Activated CD8-positive, alpha-beta memory T cell treated with anti-CD3 and anti-CD28 coated beads for 1 hour (primary cell): ENCODE data around the gene ANXA4.
"Not testable (repeated sequence)": the region's sequence is repeated elsewhere in the genome, so short reads cannot be mapped to it uniquely, and the experiment has no call there.

Experiments used
- DNase-seq, 2 donors: peaks; one replicate each; pipeline ENCODE4 v3.0.0-alpha.2; 2020; ENCODE audit warnings: low read depth in 1 of 2; ENCODE audit errors: extremely low read depth in 1 of 2

ANXA4 gene

GRCh38 chr2:69750246-69750645, 8.3 kb downstream of the ANXA4 start:
- no peak for DNase-seq

DNA sequence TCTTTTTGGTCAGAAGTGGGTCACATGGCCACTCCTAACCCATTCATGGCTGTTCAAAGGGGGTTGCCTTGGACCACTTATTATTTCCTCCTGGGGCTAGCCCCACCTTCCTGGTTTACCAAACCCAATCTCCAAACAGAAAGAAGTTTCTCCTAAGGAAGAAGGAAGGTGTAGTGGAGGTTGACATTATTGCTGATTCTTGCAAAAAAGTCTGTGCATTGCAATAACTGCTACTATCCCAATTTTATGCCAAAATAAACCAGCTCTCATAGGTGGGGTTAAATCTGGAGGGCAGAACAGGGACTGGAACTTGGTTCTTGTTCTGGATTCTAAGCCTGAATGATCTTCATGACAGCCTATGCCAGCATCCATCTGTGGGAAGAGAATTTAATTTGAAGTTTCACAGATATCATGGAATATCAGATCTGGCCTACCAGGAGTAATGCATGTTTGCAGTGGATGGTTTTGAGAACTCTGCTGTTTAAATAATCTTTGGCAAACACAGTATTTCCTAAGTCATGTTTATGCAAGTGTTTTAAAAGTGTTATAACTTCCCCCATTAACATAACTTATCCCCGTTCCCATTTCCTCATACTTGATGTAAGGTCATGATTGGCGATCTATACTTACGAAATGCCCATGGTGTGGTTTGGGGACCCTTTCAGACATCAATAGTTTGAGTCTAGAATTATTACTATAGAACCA, 11.9 kb downstream of the ANXA4 start:
- no peak for DNase-seq

- no peak for DNase-seq
Measured at GRCh38 chr2:69754633-69755032, 12.7 kb downstream of the ANXA4 start.

DNA sequence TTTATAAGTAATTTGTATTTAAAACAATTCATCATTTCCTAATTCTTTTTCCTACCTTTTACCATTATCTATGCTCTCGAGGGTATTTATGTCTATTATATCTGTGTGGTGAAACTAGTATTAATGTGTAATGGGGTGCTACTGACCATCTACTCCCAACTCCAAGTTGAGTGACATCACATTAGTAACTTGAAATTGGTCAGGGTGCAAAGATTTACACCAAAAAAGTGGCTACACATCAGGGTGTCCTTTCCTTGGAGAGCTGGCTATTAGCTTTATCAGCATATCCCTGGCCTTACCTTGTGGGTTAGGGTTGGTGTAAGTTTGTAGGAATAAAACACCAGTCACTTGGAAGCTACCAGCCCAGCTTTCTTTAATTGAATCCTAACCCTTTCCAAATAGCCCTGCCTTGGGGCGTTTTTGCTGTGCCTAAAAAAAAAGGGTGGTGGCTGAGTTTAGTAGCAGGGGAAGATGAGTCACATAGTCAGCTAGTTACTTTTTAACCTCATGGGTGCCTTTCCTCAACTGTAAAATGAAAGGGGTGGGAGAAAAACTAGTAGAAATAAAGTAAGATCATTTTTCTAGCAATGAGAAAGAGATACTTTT, 14.0 kb downstream of the ANXA4 start:
- DNase-seq, result no peak

DNA sequence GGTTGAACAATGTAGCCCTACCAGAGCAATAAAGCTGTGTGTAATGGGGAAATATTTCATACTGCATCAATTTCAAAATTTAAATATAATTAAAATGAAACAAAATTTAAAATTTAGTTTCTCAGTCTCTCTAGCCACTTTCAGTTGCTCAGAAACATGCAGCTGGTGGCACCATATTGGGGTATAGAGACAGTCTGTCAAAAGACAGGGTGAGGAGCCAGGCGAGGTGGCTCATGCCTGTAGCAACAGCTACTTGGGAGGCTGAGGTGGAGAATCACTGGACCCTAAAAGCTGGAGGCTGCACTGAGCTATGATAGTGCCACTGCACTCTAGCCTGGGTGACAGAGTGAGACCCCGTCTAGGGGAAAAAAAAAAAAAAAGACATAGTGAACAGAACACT, 20.1 kb downstream of the ANXA4 start:
- no peak for DNase-seq

GRCh38 chr2:69762513-69763494, 20.9 kb downstream of the ANXA4 start:
- DNase-seq, result no peak

DNA sequence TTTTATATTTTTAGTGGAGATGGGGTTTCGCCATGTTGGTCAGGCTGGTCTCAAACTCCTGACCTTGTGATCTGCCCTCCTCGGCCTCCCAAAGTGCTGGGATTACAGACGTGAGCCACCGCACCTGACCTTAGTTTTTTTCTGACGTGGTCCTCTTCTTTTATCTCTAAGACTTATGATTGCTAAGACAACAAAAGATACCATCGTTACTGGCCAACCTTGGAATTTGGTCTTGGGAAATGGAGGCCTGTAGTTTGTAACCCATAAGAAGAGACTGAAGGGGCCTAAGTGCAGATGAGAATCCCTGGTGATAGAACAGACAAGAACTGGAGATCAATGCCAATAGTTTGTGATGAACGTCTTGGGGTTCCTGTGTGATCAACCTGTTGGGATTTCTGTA, 21.9 kb downstream of the ANXA4 start:
- not testable (repeated sequence) for DNase-seq

DNA sequence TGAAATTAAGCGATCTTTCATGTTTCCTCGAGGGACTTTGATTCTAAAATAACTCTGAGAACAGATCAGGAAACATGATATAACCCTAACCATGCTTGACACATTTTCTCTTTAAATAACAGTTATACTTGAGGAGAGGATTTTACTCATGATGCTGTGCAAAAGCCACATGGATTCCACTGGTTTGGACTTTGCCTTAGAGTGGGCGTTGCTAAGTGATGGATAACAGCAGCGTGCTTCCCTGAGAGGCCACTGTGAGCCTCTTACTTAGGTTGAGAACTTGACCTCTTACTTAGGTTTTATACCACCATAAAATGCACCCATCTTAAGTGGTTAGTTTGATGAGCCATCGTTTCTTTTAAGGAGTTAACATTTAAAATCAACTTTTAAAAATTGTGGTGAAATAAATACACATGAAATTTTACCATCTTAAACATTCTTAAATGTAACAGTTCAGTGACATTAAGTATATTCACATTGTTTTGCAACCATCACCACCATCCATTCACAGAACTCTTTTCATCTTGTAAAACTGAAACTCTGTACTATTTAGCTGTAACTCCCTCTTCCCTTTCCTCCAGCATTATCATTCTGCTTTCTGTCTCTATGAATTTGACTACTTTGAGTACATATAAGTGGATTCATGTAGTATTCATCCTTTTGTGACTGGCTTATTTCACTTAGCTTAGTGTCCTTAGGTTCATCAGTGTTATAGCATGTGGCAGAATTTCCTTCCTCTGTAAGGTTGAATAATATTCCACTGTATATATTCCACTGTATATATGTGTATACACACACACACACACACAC, 22.6 kb downstream of the ANXA4 start:
- DNase-seq, result no peak

DNA sequence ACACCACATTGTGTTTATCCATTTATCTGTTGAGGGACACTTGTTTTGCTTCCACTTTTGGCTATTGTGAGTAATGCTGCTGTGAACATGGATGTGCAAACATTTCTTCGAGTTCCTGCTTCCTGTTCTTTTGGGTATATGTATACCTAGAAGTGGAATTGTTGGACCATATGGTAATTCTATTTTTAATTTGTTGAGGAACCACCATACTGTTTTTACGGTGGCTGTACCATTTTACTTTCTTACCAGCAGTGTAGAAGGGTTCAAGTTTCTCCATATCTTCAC, 23.1 kb downstream of the ANXA4 start:
- DNase-seq, result no peak

DNA sequence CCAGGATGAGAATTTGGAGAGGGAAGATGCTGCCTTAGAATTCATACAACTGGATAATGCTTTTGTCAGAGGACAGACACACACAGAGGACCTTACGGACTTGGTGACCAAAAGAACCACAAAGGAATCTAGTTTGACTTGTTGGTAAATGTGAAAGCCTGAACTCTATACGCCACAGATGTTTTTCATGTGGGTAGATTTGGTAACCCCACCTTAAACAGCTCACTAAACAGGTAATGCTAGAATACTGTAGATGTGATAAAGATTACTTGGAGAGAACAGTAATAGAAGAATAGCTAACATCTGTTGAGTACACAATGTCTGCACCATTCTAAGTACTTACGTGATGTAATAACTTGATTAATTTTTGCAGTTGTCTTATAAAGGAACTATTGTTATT, 24.1 kb downstream of the ANXA4 start:
- no peak for DNase-seq

DNA sequence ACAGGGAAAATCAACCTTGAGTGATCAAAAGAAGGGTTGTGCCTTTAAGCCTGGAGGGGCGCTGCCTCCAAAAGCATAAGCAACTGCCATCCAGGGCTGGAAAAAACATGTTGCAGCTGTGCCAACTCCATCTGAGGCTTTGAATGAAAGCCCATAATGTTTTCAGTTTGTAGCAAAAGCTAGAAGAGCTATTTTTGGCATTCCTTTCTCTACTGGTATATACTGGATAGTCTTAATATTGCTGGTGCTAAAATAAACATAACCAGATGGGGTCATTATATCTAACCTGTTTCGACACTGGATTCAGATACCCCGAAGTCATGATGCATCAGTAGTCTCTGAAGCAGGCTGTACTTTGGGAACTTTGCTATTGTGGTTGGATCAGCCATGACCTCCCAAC, 25.1 kb downstream of the ANXA4 start:
- DNase-seq, result no peak

DNA sequence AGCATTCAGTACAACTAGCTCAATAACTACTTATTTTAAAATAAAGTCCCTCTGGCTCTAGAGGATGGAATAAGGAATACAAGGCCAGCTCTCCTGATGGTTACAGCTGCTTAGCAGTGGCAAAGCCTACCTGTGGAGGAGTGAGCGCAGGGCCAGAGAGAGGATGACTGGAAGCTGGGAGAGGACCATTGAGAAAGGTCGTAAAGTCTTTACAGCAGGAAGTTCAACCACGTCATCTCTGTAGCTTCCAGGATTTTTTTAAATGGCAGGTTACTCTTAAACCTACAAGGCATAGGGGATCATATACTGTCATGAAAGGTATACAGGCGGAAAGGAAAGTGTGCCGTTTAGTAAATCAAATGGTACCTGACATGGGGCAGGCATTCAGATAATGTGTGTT, 26.3 kb downstream of the ANXA4 start:
- DNase-seq, result no peak

DNA sequence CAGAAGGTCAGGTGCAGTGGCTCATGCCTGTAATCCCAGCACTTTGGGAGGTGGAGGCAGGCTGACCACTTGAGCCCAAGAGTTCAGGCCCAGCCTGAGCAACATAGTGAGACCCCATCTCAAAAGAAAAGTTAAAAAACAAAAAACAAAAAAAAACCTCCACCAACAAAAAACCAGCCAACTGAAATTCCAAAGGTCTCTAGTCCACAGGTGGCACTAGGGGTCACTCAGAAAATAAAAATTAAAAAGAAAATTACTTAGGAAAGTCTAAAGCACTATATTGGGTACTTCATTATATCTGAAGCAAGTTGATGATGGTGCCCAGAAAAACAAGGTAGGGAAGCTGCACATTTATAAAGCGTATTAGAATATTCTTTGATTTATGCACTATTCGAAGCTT, 26.9 kb downstream of the ANXA4 start:
- no peak for DNase-seq

DNA sequence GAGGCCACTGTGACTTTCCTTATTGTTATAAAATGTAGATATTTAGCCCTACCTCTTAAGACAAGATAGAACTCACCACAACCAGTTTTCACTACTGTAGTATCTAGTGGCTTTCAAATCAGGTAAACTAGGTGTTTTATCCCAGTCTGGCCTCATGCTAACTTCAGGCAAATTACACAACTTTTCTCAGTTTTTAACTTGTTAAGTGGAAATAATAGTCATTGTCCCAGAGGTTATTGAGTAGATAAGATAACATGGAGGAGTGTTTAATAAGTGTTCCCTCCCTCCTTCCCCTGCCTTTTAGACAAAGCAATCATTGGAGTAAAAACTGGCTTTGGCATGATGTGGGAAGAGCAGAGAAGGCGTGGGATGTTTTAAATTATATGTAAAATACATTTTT, 27.3 kb downstream of the ANXA4 start:
- no peak for DNase-seq

GRCh38 chr2:69770193-69770702, 28.3 kb downstream of the ANXA4 start:
- no peak for DNase-seq

- DNase-seq, result no peak
Measured at GRCh38 chr2:69770747-69771146, 28.8 kb downstream of the ANXA4 start.

- no peak for DNase-seq
Measured at GRCh38 chr2:69771461-69771860, 29.5 kb downstream of the ANXA4 start.

DNA sequence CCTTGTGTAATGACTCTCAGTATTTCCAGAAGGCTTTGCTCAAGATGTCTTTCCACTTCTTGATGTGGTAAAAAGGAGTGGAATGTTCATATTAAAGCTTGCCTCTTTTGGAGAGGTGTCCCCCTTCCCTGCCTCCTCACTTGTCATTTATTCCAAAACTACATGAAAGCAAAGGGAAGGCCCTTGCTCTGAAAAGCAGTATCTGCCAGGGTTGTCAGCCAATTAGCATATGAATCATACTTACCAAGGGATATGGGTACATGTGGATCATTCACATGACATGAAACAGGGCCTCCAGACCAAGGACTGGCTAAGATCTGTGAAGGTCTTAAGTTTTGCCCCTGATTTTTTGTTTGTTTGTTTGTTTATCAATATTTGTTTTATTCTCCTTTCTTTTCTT, 31.3 kb downstream of the ANXA4 start:
- DNase-seq, result no peak

DNA sequence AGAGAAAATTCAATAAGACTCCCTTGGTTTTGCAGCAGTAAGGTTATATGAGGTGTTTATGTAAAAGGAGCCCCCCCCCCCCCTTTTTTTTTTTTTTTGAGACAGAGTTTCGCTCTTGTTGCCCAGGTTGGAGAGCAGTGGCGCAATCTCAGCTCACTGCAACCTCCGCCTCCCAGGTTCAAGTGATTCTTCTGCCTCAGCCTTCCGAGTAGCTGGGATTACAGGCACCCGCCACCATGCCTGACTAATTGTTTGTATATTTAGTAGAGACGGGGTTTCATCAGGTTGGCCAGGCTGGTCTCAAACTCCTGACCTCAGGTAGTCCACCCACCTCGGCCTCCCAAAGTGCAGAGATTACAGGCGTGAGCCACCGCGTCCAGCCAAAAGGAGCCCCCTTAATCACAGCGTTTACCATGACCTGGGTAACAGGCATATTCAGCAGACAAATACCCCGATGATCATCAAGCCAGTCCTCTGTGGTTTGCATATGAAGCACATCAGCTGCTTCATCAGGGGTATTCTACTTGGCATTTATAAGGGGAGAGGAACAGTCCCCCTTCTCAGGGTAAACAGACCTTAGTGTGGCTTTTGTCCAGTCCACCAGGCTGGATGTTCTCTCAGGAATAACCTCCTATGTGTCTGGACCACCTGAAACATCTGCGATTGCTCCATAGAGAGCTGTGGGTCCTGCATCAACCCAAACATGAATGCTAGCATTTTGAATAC, 32.5 kb downstream of the ANXA4 start:
- not testable (repeated sequence) for DNase-seq
